GM18502 (cell line): ENCODE data around the gene PPP4R1.

ENCODE experiments used
- ATAC-seq: cut with Tn5 transposase; IDR thresholded peaks from one replicate; pipeline ENCODE4 v1.9.1; 2021; ENCODE audit warnings: mild to moderate bottlenecking; ENCODE audit not compliant: unreplicated experiment, poor library complexity

Gene PPP4R1

GRCh38 chr18:9520666-9521065 is 93.7 kb downstream of the PPP4R1 start:
- ATAC-seq = no peak

GRCh38 chr18:9519399-9519798 is 95.0 kb downstream of the PPP4R1 start:
- no peak for ATAC-seq

DNA sequence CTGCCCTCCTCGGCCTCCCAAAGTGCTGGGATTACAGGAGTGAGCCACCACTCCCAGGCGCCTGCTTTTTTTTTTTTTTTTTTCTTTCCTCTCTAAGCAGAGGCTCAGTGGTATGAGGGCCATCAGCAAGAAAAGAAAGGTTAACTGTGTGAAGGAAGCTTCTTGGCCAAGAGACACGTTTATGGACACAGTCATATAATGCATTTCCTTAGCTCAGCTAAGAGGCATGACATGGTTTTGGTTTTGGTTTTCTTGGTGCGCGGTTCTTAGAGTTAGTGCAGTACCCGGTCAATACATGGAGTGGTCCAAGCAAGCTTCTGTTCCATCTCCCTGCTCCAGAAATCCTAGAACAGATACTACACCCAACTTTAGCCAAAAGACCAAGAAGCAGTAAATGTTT is 96.5 kb downstream of the PPP4R1 start:
- ATAC-seq = no peak

GRCh38 chr18:9516437-9517064 is 97.8 kb downstream of the PPP4R1 start:
- no peak for ATAC-seq

GRCh38 chr18:9513971-9514512 is 100.3 kb downstream of the PPP4R1 start:
- no peak for ATAC-seq

GRCh38 chr18:9508446-9509025 is 105.8 kb downstream of the PPP4R1 start:
- ATAC-seq = no peak

- no peak for ATAC-seq
These were observed 106.7 kb downstream of the PPP4R1 start for GRCh38 chr18:9507565-9508088.

GRCh38 chr18:9506046-9506792 is 108.1 kb downstream of the PPP4R1 start:
- ATAC-seq = no peak
